ENCODE data around the gene CLGN.
"Not testable (repeated sequence)": the region's sequence is repeated elsewhere in the genome, so short reads cannot be mapped to it uniquely, and the experiment has no call there.

Gene CLGN, protein sequence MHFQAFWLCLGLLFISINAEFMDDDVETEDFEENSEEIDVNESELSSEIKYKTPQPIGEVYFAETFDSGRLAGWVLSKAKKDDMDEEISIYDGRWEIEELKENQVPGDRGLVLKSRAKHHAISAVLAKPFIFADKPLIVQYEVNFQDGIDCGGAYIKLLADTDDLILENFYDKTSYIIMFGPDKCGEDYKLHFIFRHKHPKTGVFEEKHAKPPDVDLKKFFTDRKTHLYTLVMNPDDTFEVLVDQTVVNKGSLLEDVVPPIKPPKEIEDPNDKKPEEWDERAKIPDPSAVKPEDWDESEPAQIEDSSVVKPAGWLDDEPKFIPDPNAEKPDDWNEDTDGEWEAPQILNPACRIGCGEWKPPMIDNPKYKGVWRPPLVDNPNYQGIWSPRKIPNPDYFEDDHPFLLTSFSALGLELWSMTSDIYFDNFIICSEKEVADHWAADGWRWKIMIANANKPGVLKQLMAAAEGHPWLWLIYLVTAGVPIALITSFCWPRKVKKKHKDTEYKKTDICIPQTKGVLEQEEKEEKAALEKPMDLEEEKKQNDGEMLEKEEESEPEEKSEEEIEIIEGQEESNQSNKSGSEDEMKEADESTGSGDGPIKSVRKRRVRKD

GRCh38 chr4:140427106-140427918 is at the start of gene CLGN:
Gene CLGN (minus strand): TSS chr4:140427648. CDS start chr4:140413078, 14,570 bp downstream.
- peak; percentile 35 for DNase-seq

- DNase-seq, result no peak
These were observed 44.7 kb upstream of the CLGN start for GRCh38 chr4:140472156-140472555.

GRCh38 chr4:140469791-140470733 is 42.6 kb upstream of the CLGN start:
- DNase-seq, result no peak

- no peak for DNase-seq
These were observed 38.7 kb upstream of the CLGN start for GRCh38 chr4:140466146-140466545.

DNA sequence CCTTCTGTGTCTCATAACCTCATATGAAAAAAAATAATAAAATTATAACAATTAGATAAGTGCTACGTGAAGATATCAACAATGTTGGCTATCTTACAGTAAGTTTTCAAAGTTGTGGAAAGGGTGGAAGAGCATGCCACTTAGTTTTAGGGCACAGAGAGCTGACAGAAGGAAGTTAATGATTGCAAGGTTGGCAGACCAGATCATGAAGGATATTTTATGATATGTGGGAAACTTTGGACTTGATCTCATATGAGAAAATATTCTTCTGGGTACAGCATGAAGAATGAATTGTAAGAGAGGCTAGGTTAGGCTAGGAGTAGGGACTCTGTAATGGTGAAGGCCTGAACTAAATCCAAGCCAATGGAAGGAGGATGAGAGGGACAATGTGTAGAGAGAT is 36.2 kb upstream of the CLGN start:
- DNase-seq, result no peak

- no peak for DNase-seq
These were observed 35.7 kb upstream of the CLGN start for GRCh38 chr4:140463182-140463581.

DNA sequence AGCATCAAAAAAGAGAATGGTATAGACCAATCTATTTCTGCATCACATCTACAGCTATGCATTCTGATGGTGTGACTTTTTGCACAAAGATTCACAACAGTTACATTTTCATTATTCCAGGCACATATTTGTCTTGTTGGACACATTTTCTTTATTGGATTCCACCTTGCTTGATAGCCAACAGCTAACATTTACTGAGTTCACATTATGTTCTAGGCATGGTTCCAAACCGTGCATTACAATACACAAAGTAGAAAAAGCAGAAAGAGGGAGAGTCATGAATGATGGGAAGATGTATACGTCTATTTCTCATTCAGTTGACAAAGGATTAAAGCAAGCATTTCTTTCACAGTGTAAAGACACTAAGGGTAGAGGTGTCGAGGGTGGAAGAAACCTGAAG is 22.9 kb upstream of the CLGN start:
- DNase-seq, result no peak

- DNase-seq, result no peak
These were observed 21.4 kb upstream of the CLGN start for GRCh38 chr4:140448830-140449229.

DNA sequence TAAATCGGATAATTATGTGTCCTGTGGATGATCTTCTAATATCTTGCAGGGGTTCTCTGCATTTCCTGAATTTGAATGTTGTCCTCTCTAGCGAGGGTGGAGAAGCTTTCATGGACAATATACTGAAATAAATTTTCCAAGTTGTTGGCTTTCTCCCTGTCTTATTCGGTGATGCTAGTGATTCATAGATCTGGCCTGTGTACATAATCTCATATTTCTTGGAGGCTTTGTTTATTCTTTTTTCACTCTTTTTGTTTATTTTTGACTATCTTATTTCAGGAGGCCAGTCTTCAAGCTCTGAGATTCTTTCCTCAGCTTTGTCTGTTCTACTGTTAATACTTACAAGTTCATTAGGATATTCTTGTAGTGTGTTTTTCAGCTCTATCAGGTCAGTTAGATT is 20.7 kb upstream of the CLGN start:
- DNase-seq, result no peak

GRCh38 chr4:140444347-140444746 is 16.9 kb upstream of the CLGN start:
- DNase-seq, result not testable (repeated sequence)

GRCh38 chr4:140439644-140440142 is 12.2 kb upstream of the CLGN start:
- DNase-seq, result no peak

GRCh38 chr4:140427919-140428471 is 547 bp upstream of the CLGN start:
- no peak for DNase-seq

DNA sequence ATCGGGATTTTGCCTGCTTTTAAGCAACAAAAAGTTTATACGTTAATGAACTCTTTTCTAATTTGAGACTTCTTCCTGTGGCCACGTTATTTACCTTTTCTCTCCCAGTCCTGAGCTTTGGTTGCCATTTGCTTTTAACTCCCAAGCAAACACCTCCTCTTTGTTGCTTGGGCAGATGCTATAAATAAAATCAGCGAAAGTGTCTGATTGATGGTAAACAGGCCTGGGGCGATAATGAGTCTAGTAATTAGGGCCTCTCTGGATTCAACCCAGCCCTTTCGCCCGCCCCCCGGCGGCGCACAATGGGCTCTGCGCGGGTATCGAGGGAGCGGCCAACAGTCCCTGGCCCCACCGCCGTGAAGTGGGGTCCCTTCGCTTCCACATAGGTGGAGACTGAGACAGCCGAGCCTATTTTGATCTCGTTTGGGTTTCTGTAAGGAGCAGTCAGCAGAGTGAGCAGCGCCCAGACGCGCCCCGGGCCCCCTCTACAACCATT is 790 bp downstream of the CLGN start:
- DNase-seq, result no peak

GRCh38 chr4:140423106-140423505 is 4.3 kb downstream of the CLGN start:
- DNase-seq, result no peak

DNA sequence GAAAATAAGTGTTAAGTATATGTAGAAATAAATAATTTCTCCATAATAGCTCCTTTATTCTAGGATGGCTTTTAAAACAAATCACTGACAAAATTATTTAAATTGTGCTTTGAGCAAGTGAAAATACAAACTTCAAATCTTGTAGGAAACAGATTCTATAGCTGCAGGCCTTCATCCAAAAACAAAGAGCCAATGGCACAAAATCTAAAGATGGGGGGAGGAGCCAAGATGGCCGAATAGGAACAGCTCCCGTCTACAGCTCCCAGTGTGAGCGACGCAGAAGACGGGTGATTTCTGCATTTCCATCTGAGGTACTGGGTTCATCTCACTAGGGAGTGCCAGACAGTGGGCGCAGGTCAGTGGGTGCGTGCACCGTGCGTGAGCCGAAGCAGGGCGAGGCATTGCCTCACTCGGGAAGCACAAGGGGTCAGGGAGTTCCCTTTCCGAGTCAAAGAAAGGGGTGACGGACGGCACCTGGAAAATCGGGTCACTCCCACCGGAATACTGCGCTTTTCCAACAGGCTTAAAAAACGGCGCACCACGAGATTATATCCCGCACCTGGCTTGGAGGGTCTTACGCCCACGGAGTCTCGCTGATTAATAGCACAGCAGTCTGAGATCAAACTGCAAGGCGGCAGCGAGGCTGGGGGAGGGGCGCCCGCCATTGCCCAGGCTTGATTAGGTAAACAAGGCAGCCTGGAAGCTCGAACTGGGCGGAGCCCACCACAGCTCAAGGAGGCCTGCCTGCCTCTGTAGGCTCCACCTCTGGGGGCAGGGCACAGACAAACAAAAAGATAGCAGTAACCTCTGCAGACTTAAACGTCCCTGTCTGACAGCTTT is 14.1 kb downstream of the CLGN start:
- DNase-seq, result not testable (repeated sequence)

DNA sequence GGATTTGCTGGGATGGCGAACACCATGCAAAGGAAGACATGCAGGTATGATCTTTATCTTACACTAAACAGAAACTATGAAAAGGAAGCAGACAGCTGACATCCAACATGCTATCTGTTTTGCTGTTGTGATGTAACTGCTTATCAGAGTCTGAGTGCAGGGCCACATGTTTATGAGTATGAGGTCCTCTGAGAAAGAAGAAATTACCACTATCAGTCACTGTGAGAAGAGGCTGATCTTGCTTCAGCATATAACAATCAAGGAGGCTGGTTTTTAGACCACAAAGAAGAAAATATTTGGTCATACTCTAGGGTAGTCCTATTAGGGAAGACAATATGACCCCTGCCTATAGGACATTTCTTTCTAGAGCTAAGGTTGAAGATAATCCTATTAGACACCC is 18.5 kb downstream of the CLGN start:
- no peak for DNase-seq

GRCh38 chr4:140406292-140406691 is 21.2 kb downstream of the CLGN start:
- no peak for DNase-seq

- DNase-seq, result no peak
These were observed 27.3 kb downstream of the CLGN start for GRCh38 chr4:140400111-140400510.

GRCh38 chr4:140395668-140396067 is 31.8 kb downstream of the CLGN start:
- DNase-seq, result no peak

DNA sequence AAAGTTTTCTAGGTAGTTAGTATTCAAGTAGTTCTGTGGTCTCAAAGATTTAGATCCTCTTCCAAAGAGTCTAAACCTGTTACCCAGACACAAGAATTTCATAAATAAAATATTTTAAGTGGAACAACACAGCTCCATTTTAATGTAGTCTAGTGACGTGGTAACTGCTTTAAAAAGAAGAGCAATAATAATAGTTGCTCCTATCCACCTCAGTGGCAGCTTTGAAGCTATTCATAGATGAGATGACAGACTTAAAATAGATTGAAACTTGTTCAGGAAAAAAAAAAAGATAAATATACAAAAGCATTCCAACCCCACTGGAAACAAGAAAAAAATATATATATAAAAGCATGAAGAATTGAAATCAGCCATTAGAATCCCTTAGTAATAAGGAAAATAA is 39.4 kb downstream of the CLGN start:
- no peak for DNase-seq

- DNase-seq, result no peak
These were observed 44.7 kb downstream of the CLGN start for GRCh38 chr4:140382732-140383131.

All from SHP77 treated with DMSO at 0.1 percent for 48 hours (cell line).